ENCODE results near the gene FAM83E. TPM values are rescaled to one million over a fixed set of nuclear protein-coding genes. Genes with fewer than 3 reads are reported as not detected.

Gene FAM83E
- total RNA-seq, 4 donors from 2014 or later: 1.8 TPM; not detected in 2

DNA sequence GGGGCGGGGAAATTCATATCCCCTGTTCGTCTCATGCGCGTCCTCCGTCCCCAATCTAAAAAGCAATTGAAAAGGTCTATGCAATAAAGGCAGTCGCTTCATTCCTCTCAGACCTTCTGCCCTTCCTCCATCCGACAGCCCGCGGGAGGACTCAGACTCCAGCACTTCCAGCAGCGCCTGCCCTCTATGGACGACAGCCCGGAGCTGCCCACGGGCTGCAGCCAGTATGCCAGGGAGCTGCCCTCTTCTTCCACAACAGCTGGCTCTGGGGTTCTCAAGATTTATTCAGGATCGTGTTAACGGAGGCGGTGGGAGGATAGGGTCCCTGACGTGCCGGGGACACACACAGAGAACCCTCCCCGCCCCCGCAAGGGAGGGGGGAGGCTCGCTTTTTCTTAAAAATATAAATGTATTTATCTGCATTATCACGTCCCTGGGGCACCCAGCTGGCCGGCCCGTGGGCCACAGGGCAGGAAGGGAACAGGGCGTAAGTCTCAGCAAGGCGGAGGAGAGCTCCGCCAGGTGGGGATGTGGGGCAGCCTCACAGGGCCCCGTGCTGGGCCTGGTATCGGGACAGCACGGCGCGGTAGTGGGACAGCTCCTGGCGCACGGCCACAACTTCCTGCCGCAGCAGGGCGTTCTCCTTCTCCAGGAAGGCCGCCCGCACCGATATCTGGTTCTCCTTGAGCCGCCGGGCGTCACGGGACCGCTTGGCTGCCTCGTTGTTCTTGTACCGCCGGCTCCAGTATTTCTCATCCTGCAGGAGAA lies 15.6 kb upstream of the FAM83E start:
- intact Hi-C loops (cut with DNase I; ENCODE audit: low total_unique reads): no loop called here
- TF ChIP-seq, protein P1, sequence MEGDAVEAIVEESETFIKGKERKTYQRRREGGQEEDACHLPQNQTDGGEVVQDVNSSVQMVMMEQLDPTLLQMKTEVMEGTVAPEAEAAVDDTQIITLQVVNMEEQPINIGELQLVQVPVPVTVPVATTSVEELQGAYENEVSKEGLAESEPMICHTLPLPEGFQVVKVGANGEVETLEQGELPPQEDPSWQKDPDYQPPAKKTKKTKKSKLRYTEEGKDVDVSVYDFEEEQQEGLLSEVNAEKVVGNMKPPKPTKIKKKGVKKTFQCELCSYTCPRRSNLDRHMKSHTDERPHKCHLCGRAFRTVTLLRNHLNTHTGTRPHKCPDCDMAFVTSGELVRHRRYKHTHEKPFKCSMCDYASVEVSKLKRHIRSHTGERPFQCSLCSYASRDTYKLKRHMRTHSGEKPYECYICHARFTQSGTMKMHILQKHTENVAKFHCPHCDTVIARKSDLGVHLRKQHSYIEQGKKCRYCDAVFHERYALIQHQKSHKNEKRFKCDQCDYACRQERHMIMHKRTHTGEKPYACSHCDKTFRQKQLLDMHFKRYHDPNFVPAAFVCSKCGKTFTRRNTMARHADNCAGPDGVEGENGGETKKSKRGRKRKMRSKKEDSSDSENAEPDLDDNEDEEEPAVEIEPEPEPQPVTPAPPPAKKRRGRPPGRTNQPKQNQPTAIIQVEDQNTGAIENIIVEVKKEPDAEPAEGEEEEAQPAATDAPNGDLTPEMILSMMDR (IDR thresholded peaks at IDR 0.05): peak in 2 of 4 experiments; percentile 14 to 24
- TF ChIP-seq POLR2A (IDR thresholded peaks at IDR 0.05): no peak
- peak overlapping the region; percentile 71 to 91 for H3K27ac ChIP-seq
- H3K36me3 ChIP-seq: no peaks in the 10 kb centered on the region
- no peak overlapping the region for H3K4me3 ChIP-seq
- H3K9me3 ChIP-seq: no peaks in the 10 kb centered on the region
- DNase-seq: peak; percentile 74 to 77
- H3K4me1 ChIP-seq: peaks cover 11 to 20% of the 10 kb centered on the region in 2 donors
- no peaks in the 10 kb centered on the region for H3K27me3 ChIP-seq

GRCh38 chr19:48629599-48630295 lies 14.9 kb upstream of the FAM83E start:
- H3K36me3 ChIP-seq: no peaks in the 10 kb centered on the region
- peak; percentile 60 to 65 for DNase-seq
- H3K4me3 ChIP-seq: no peak overlapping the region
- no peaks in the 10 kb centered on the region for H3K9me3 ChIP-seq
- TF ChIP-seq, protein P1 (IDR thresholded peaks at IDR 0.05): no peak
- TF ChIP-seq POLR2A (IDR thresholded peaks at IDR 0.05): no peak
- H3K4me1 ChIP-seq: peaks cover 11 to 23% of the 10 kb centered on the region in 2 donors
- no peaks in the 10 kb centered on the region for H3K27me3 ChIP-seq
- intact Hi-C loops (cut with DNase I; ENCODE audit: low total_unique reads): no loop called here
- H3K27ac ChIP-seq: peak overlapping the region; percentile 71 to 91

- H3K27ac ChIP-seq: peak overlapping the region; percentile 71 to 91
- intact Hi-C loops (cut with DNase I; ENCODE audit: low total_unique reads): no loop called here
- H3K4me3 ChIP-seq: no peak overlapping the region
- no peaks in the 10 kb centered on the region for H3K27me3 ChIP-seq
- peaks cover 10 to 25% of the 10 kb centered on the region in 2 donors for H3K4me1 ChIP-seq
- no peak for DNase-seq
- no peaks in the 10 kb centered on the region for H3K36me3 ChIP-seq
- H3K9me3 ChIP-seq: no peaks in the 10 kb centered on the region
- TF ChIP-seq, protein P1 (IDR thresholded peaks at IDR 0.05): no peak
- no peak for TF ChIP-seq POLR2A (IDR thresholded peaks at IDR 0.05)
Observed at GRCh38 chr19:48629297-48629598, 14.4 kb upstream of the FAM83E start.

GRCh38 chr19:48628486-48629296 lies 13.8 kb upstream of the FAM83E start:
- Histone ChIP-seq H3K4me1 (peaks cover 5 to 22% of the 10 kb centered on the region in 2 donors), H3K27me3 (no peaks in the 10 kb centered on the region), H3K9me3 (no peaks in the 10 kb centered on the region), H3K36me3 (no peaks in the 10 kb centered on the region), H3K27ac (no peak overlapping the region), H3K4me3 (no peak overlapping the region)
- TF ChIP-seq, protein P1 (IDR thresholded peaks at IDR 0.05): no peak
- TF ChIP-seq POLR2A (IDR thresholded peaks at IDR 0.05): no peak
- no peak for DNase-seq
- intact Hi-C loops (cut with DNase I; ENCODE audit: low total_unique reads): no loop called here
